K562 (cell line): ENCODE results near the gene FAR2. TPM values are rescaled to one million over a fixed set of nuclear protein-coding genes. Genes with fewer than 3 reads are reported as not detected.

Experiments used
- ATAC-seq: fragments of 200-7000 bp; cut with Tn5 transposase; 3 replicates; pipeline ENCODE4 v1.9.1; 2020; ENCODE audit warnings: moderate library complexity
- BruUV-seq: library from RNA; stranded (reverse); fragments of 400-500 nt; replicated peaks from 2 replicates; lab custom pipeline; 2021; lab: Mats Ljungman, UMichigan
- CTCF ChIA-PET: fragments of 300-600 bp; formaldehyde crosslinking; extraction: SDS; loops from one replicate; lab custom pipeline; 2021; ENCODE audit warnings: low intra/inter-chr PET ratio; lab: Yijun Ruan, JAX
- POLR2A ChIA-PET: fragments of 300-600, 350-650 bp; sonication (Branson Sonifier 250); formaldehyde crosslinking; extraction: SDS; loops from one replicate; lab custom pipeline; 2021; ENCODE audit warnings: antibody characterized with exemption, inconsistent platforms; lab: Yijun Ruan, JAX
- DNase-seq, 4 experiments: peaks; one replicate each; pipeline versions ENCODE4 v3.0.0 to v3.0.0-alpha.2; 2011 to 2018; ENCODE audit warnings: low spot score in 3 of 4, mixed read lengths in 3 of 4; ENCODE audit errors: extremely low read depth in 1 of 4
- FAIRE-seq: peaks from 2 replicates; lab custom pipeline; 2011; peaks lifted over from hg19 to GRCh38; lab: Jason Lieb, UNC
- H2AFZ ChIP-seq: 2 replicates; pipeline ENCODE4 v1.6.0; 2011; ENCODE audit warnings: low read depth, low read length, control low read depth, inconsistent platforms
- H3K27ac ChIP-seq: fragments of 200-600 bp; 3 replicates; pipeline ENCODE4 v1.8.0; 2011; ENCODE audit warnings: low read depth, mild to moderate bottlenecking, control low read depth, inconsistent platforms, low read length, moderate library complexity, mixed read lengths; ENCODE audit errors: extremely low read depth
- H3K27me3 ChIP-seq, 2 experiments: fragments of 300-600 bp in 1 of 2; 2 replicates in 1 of 2; 3 replicates in 1 of 2; pipeline versions ENCODE4 v1.6.0 to v1.8.0; 2011; ENCODE audit warnings: inconsistent platforms in 2 of 2, low read length in 2 of 2, mild to moderate bottlenecking in 1 of 2, mixed read lengths in 1 of 2, moderate library complexity in 1 of 2; ENCODE audit not compliant: control insufficient read depth in 2 of 2, insufficient read depth in 2 of 2
- H3K36me3 ChIP-seq: fragments of 300-600 bp; 3 replicates; pipeline ENCODE4 v1.8.0; 2011; ENCODE audit warnings: mild to moderate bottlenecking, low read length, inconsistent platforms; ENCODE audit not compliant: control insufficient read depth, insufficient read depth
- H3K4me1 ChIP-seq, 2 experiments: fragments of 200-600 bp in 1 of 2; replicated peaks in 1 of 2; 2 replicates in 1 of 2; 3 replicates in 1 of 2; pipeline versions ENCODE4 v1.5.1 to v1.8.0; 2011; ENCODE audit warnings: inconsistent platforms in 2 of 2, low read length in 2 of 2, mild to moderate bottlenecking in 1 of 2, mixed read lengths in 1 of 2, moderate library complexity in 1 of 2; ENCODE audit not compliant: control insufficient read depth in 2 of 2, insufficient read depth in 2 of 2
- H3K4me2 ChIP-seq: 2 replicates; pipeline ENCODE4 v1.6.1; 2011; ENCODE audit warnings: low read length, control low read depth, inconsistent platforms, mixed read lengths; ENCODE audit not compliant: insufficient read depth
- H3K4me3 ChIP-seq: fragments of 200-600 bp; sonication (generic), shearing (Covaris generic); 2 replicates; pipeline ENCODE4 v1.5.1; 2016; ENCODE audit warnings: control low read depth, inconsistent platforms
- H3K79me2 ChIP-seq: fragments of 200-600 bp; 3 replicates; pipeline ENCODE4 v1.8.0; 2011; ENCODE audit warnings: low read length, inconsistent platforms; ENCODE audit not compliant: control insufficient read depth, insufficient read depth
- H3K9ac ChIP-seq, 2 experiments: 2 replicates each; pipeline versions ENCODE4 v1.6.0 to v1.6.1; 2011; ENCODE audit warnings: low read depth in 2 of 2, low read length in 2 of 2, control low read depth in 1 of 2, inconsistent platforms in 1 of 2, mild to moderate bottlenecking in 1 of 2, mixed read lengths in 1 of 2; ENCODE audit not compliant: insufficient read depth in 1 of 2
- H3K9me1 ChIP-seq: one replicate; pipeline ENCODE4 v1.6.0; 2011; ENCODE audit warnings: inconsistent platforms, mild to moderate bottlenecking, low read length, moderate library complexity; ENCODE audit not compliant: control insufficient read depth, insufficient read depth
- H3K9me3 ChIP-seq: replicated peaks from 2 replicates; pipeline ENCODE4 v1.5.1; 2011; ENCODE audit warnings: low read depth, low read length, inconsistent platforms; ENCODE audit not compliant: control insufficient read depth, insufficient read depth
- H4K20me1 ChIP-seq: replicated peaks from 2 replicates; pipeline ENCODE4 v1.6.1; 2011; ENCODE audit warnings: low read length, inconsistent platforms, mixed read lengths; ENCODE audit not compliant: control insufficient read depth, insufficient read depth
- ATF1 ChIP-seq, 2 experiments: fragments of 450-650 bp in 1 of 2; IDR thresholded peaks; 2 replicates each; pipeline ENCODE4 v1.6.1; 2016; ENCODE audit warnings: missing compliant biosample characterization in 1 of 2, missing genetic modification characterization in 1 of 2
- CBX8 ChIP-seq: fragments of 200-600 bp; sonication (generic); IDR thresholded peaks from 2 replicates; pipeline ENCODE4 v1.6.1; 2012; ENCODE audit warnings: borderline replicate concordance, mixed run types, low read depth, mild to moderate bottlenecking, moderate library complexity, mixed read lengths, low read length, control low read depth, inconsistent platforms; ENCODE audit not compliant: poor library complexity, severe bottlenecking; ENCODE audit errors: extremely low read depth
- CTBP1 ChIP-seq: fragments of 450-650 bp; IDR thresholded peaks from 2 replicates; pipeline ENCODE4 v1.6.1; 2016; ENCODE audit warnings: borderline replicate concordance
- HDAC3 ChIP-seq: fragments of 450-650 bp; IDR thresholded peaks from 2 replicates; pipeline ENCODE4 v1.6.1; 2018; ENCODE audit warnings: borderline replicate concordance, mild to moderate bottlenecking, moderate library complexity; ENCODE audit not compliant: partially characterized antibody
- HLTF ChIP-seq: fragments of 450-650 bp; IDR thresholded peaks from 2 replicates; pipeline ENCODE4 v1.6.1; 2016
- HNRNPLL ChIP-seq: fragments of 200-400 bp; formaldehyde crosslinking; IDR thresholded peaks from 2 replicates; pipeline ENCODE4 v1.6.1; 2017; ENCODE audit warnings: low read length, low read depth, mild to moderate bottlenecking; ENCODE audit not compliant: poor library complexity, severe bottlenecking
- MCM2 ChIP-seq: fragments of 450-650 bp; IDR thresholded peaks from 2 replicates; pipeline ENCODE4 v1.6.1; 2017; ENCODE audit warnings: low read depth, mild to moderate bottlenecking
- MTA1 ChIP-seq: fragments of 450-650 bp; IDR thresholded peaks from 2 replicates; pipeline ENCODE4 v1.6.1; 2017; ENCODE audit warnings: borderline replicate concordance
- NCOA1 ChIP-seq: fragments of 450-650 bp; IDR thresholded peaks from 2 replicates; pipeline ENCODE4 v1.6.1; 2016; ENCODE audit warnings: low read depth
- PHB ChIP-seq: fragments of 250-450 bp; sonication (Bioruptor Pico); IDR thresholded peaks from 2 replicates; pipeline ENCODE4 v1.5.0; 2021
- RNF219 ChIP-seq: fragments of 250-450 bp; sonication (Bioruptor Pico); IDR thresholded peaks from 2 replicates; pipeline ENCODE4 v1.5.0; 2022; ENCODE audit warnings: mild to moderate bottlenecking
- SMARCC2 ChIP-seq: fragments of 450-650 bp; IDR thresholded peaks from 2 replicates; pipeline ENCODE4 v1.6.1; 2017; ENCODE audit warnings: antibody characterized with exemption, moderate library complexity, mild to moderate bottlenecking, low read depth
- ZNF668 ChIP-seq: fragments of 250-450 bp; sonication (Bioruptor Pico); IDR thresholded peaks from 2 replicates; pipeline ENCODE4 v1.8.0; 2022; ENCODE audit warnings: mild to moderate bottlenecking, inconsistent platforms
- ZSCAN32 ChIP-seq: fragments of 450-650 bp; formaldehyde crosslinking; IDR thresholded peaks from 2 replicates; pipeline ENCODE4 v1.4.0; 2020; ENCODE audit warnings: mild to moderate bottlenecking, moderate library complexity
- WGBS: fragments of 100-300 bp; shearing (Covaris generic); methylation state at CpG from one replicate; pipeline ENCODE4 v1.1.6; 2016; ENCODE audit warnings: low coverage, mixed read lengths; ENCODE audit not compliant: insufficient coverage; ENCODE audit errors: missing lambda C conversion rate; 5-methylcytosine and 5-hydroxymethylcytosine counted together
- in situ Hi-C: fragments of 300-500 bp; cut with MboI; formaldehyde crosslinking; loops from 4 replicates; pipeline ENCODE4 v1.15.0; 2018; ENCODE audit warnings: inconsistent platforms, mixed read lengths
- intact Hi-C: fragments of 100-400 bp; cut with micrococcal nuclease; formaldehyde crosslinking; loops from 2 replicates; pipeline ENCODE4 v1.14.2; 2022
- polyA plus RNA-seq, 8 experiments: library from polyadenylated mRNA; depleted of rRNA in 4 of 8; stranded (reverse) in 5 of 8; unstranded in 3 of 8; fragments of >200 nt; fragmentation: Nextera tagmentation in 2 of 8; fragmentation: Illumina TruSeq in 1 of 8; extraction: Ambion mirVana in 2 of 8; extraction: Trizol in 1 of 8; gene quantifications; 2 replicates each; pipeline versions ENCODE4 v1.2.1 to v1.2.3, GENCODE V29; 2011 to 2014; ENCODE audit warnings: inconsistent platforms in 1 of 8, missing spikeins in 1 of 8
- total RNA-seq, 7 experiments: library from RNA; depleted of rRNA in 6 of 7; stranded (reverse); fragments of >200 nt in 6 of 7; fragmentation: Illumina TruSeq in 2 of 7; extraction: Trizol in 2 of 7; gene quantifications; 2 replicates each; pipeline versions ENCODE4 v1.2.1 to v1.2.3, GENCODE V29; 2011 to 2021; ENCODE audit warnings: low replicate concordance in 1 of 7

Gene FAR2
- total and polyA plus RNA-seq, 9 of the 15 experiments (the other 6 are each of a cell fraction or from before 2014, with no cell fraction given) = 5.0 to 13.4 (median 8.5) TPM

GRCh38 chr12:29278673-29279420 is 129.8 kb downstream of the FAR2 start:
- H3K27ac ChIP-seq = no peak overlapping the region
- no peak overlapping the region for H3K4me3 ChIP-seq
- no peaks in the 10 kb centered on the region for H3K36me3 ChIP-seq
- H3K4me2 ChIP-seq = no peak overlapping the region
- no peaks in the 10 kb centered on the region for H3K79me2 ChIP-seq
- WGBS = 9% methylated on average over 3 of the region's 3 CpGs
- H4K20me1 ChIP-seq = no peaks in the 10 kb centered on the region
- CTCF ChIA-PET = no interaction called here
- in situ Hi-C loops (no loop called here), intact Hi-C loops (no loop called here)
- ATAC-seq (no peak), FAIRE-seq (no peak), DNase-seq (no peak)
- POLR2A ChIA-PET = no interaction called here
- no peak overlapping the region for H3K9ac ChIP-seq
- BruUV-seq = no TSS peak
- no peaks in the 10 kb centered on the region for H3K4me1 ChIP-seq
- no peaks in the 10 kb centered on the region for H3K9me3 ChIP-seq
- H3K27me3 ChIP-seq = no peaks in the 10 kb centered on the region
- no peaks in the 10 kb centered on the region for H3K9me1 ChIP-seq
- no peak for TF ChIP-seq CBX8
- TF ChIP-seq, all 486 proteins: peak for 0
- H2AFZ ChIP-seq = no peak overlapping the region

GRCh38 chr12:29281371-29282005 is 132.4 kb downstream of the FAR2 start:
- in situ Hi-C loops = no loop called here
- no peaks in the 10 kb centered on the region for H3K4me1 ChIP-seq
- H3K79me2 ChIP-seq = no peaks in the 10 kb centered on the region
- DNase-seq (no peak), ATAC-seq (no peak), FAIRE-seq (no peak)
- POLR2A ChIA-PET = no interaction called here
- H4K20me1 ChIP-seq = no peaks in the 10 kb centered on the region
- intact Hi-C loops = no loop called here
- no TSS peak for BruUV-seq
- H3K36me3 ChIP-seq = no peaks in the 10 kb centered on the region
- H3K27me3 ChIP-seq = no peaks in the 10 kb centered on the region
- H3K9ac ChIP-seq = no peak overlapping the region
- H2AFZ ChIP-seq = no peak overlapping the region
- 11% methylated on average over 5 of the region's 5 CpGs for WGBS
- no peaks in the 10 kb centered on the region for H3K9me1 ChIP-seq
- no peaks in the 10 kb centered on the region for H3K9me3 ChIP-seq
- H3K27ac ChIP-seq = no peak overlapping the region
- H3K4me2 ChIP-seq = no peak overlapping the region
- CTCF ChIA-PET = no interaction called here
- no peak overlapping the region for H3K4me3 ChIP-seq
- TF ChIP-seq HDAC3 (no peak), ZSCAN32 (no peak), HNRNPLL (no peak), HLTF (no peak), ATF1 (CRISPR knock-in tag; IDR thresholded peaks at IDR 0.05) (no peak), ATF1 (tag; IDR thresholded peaks at IDR 0.05) (no peak), RNF219 (no peak), SMARCC2 (no peak), MCM2 (no peak), CTBP1 (no peak), ZNF668 (CRISPR knock-in tag) (no peak), NCOA1 (no peak), MTA1 (no peak), PHB (CRISPR knock-in tag) (no peak)
